ENCODE results near the gene MEGF11.

Gene MEGF11

GRCh38 chr15:66138892-66139590 lies 114.5 kb downstream of the MEGF11 start:
- H2AFZ ChIP-seq (ENCODE audit: low read length): no peak overlapping the region
- peaks cover 11% of the 10 kb centered on the region for H3K4me1 ChIP-seq (ENCODE audit: insufficient read depth, low read length, poor library complexity, severe bottlenecking)
- no peaks in the 10 kb centered on the region for H3K27me3 ChIP-seq (ENCODE audit: insufficient read depth, low read length, poor library complexity, severe bottlenecking)
- no peak overlapping the region for H3K4me2 ChIP-seq (ENCODE audit: low read depth, low read length, poor library complexity, severe bottlenecking)
- TF ChIP-seq CTCF (conservative IDR thresholded peaks at IDR 0.05; ENCODE audit: low read length): no peak
- TF ChIP-seq EZH2phosphoT487 (IDR thresholded peaks at IDR 0.05; ENCODE audit: borderline replicate concordance): no peak
- no peak overlapping the region for H3K9ac ChIP-seq (ENCODE audit: low read depth, low read length, poor library complexity, severe bottlenecking)
- no peaks in the 10 kb centered on the region for H4K20me1 ChIP-seq (ENCODE audit: insufficient read depth, low read length, poor library complexity, severe bottlenecking)
- no peaks in the 10 kb centered on the region for H3F3A ChIP-seq (ENCODE audit: low read depth)
- H3K9me2 ChIP-seq (replicated peaks; ENCODE audit: low read depth, low read length): no peaks in the 10 kb centered on the region
- H3K79me2 ChIP-seq (ENCODE audit: insufficient read depth, low read length): no peaks in the 10 kb centered on the region
- no peak overlapping the region for H3K4me3 ChIP-seq (ENCODE audit: low read length, poor library complexity, severe bottlenecking)
- H3K36me3 ChIP-seq (ENCODE audit: insufficient read depth, low read length): no peaks in the 10 kb centered on the region
- H3K9me3 ChIP-seq (ENCODE audit: insufficient read depth, low read depth, low read length): no peaks in the 10 kb centered on the region

- Histone ChIP-seq H3K9ac (ENCODE audit: low read depth, low read length, poor library complexity, severe bottlenecking) (no peak overlapping the region), H4K20me1 (ENCODE audit: insufficient read depth, low read length, poor library complexity, severe bottlenecking) (no peaks in the 10 kb centered on the region), H3K27me3 (ENCODE audit: insufficient read depth, low read length, poor library complexity, severe bottlenecking) (no peaks in the 10 kb centered on the region), H3K4me2 (ENCODE audit: low read depth, low read length, poor library complexity, severe bottlenecking) (no peak overlapping the region), H3K9me3 (ENCODE audit: insufficient read depth, low read depth, low read length) (no peaks in the 10 kb centered on the region), H3K36me3 (ENCODE audit: insufficient read depth, low read length) (no peaks in the 10 kb centered on the region), H3K4me1 (ENCODE audit: insufficient read depth, low read length, poor library complexity, severe bottlenecking) (peaks cover 11% of the 10 kb centered on the region), H3K9me2 (replicated peaks; ENCODE audit: low read depth, low read length) (no peaks in the 10 kb centered on the region), H3K79me2 (ENCODE audit: insufficient read depth, low read length) (no peaks in the 10 kb centered on the region), H3F3A (ENCODE audit: low read depth) (no peaks in the 10 kb centered on the region), H3K4me3 (ENCODE audit: low read length, poor library complexity, severe bottlenecking) (no peak overlapping the region), H2AFZ (ENCODE audit: low read length) (no peak overlapping the region)
- TF ChIP-seq CTCF (conservative IDR thresholded peaks at IDR 0.05; ENCODE audit: low read length) (no peak), EZH2phosphoT487 (IDR thresholded peaks at IDR 0.05; ENCODE audit: borderline replicate concordance) (no peak)
Measured at GRCh38 chr15:66138096-66138783, 115.3 kb downstream of the MEGF11 start.

GRCh38 chr15:66136948-66137347 lies 116.6 kb downstream of the MEGF11 start:
- no peaks in the 10 kb centered on the region for H3F3A ChIP-seq (ENCODE audit: low read depth)
- H3K79me2 ChIP-seq (ENCODE audit: insufficient read depth, low read length): no peaks in the 10 kb centered on the region
- H3K9me2 ChIP-seq (replicated peaks; ENCODE audit: low read depth, low read length): no peaks in the 10 kb centered on the region
- H4K20me1 ChIP-seq (ENCODE audit: insufficient read depth, low read length, poor library complexity, severe bottlenecking): no peaks in the 10 kb centered on the region
- no peak overlapping the region for H3K9ac ChIP-seq (ENCODE audit: low read depth, low read length, poor library complexity, severe bottlenecking)
- no peaks in the 10 kb centered on the region for H3K9me3 ChIP-seq (ENCODE audit: insufficient read depth, low read depth, low read length)
- TF ChIP-seq CTCF (conservative IDR thresholded peaks at IDR 0.05; ENCODE audit: low read length) (no peak), EZH2phosphoT487 (IDR thresholded peaks at IDR 0.05; ENCODE audit: borderline replicate concordance) (no peak)
- H3K27me3 ChIP-seq (ENCODE audit: insufficient read depth, low read length, poor library complexity, severe bottlenecking): no peaks in the 10 kb centered on the region
- H3K4me2 ChIP-seq (ENCODE audit: low read depth, low read length, poor library complexity, severe bottlenecking): no peak overlapping the region
- no peak overlapping the region for H3K4me3 ChIP-seq (ENCODE audit: low read length, poor library complexity, severe bottlenecking)
- no peaks in the 10 kb centered on the region for H3K36me3 ChIP-seq (ENCODE audit: insufficient read depth, low read length)
- H2AFZ ChIP-seq (ENCODE audit: low read length): no peak overlapping the region
- peaks cover 11% of the 10 kb centered on the region for H3K4me1 ChIP-seq (ENCODE audit: insufficient read depth, low read length, poor library complexity, severe bottlenecking)
